HL-60 (cell line): ENCODE data around the gene FAF1.

Source experiments
- GABPA ChIP-seq: IDR thresholded peaks from 2 replicates; pipeline ENCODE4 v1.6.1; 2012; ENCODE audit warnings: low read depth
- POLR2AphosphoS5 ChIP-seq: IDR thresholded peaks from 2 replicates; pipeline ENCODE4 v1.6.1; 2012; ENCODE audit warnings: low read depth
- SPI1 ChIP-seq: IDR thresholded peaks from 2 replicates; pipeline ENCODE4 v1.6.1; 2012; ENCODE audit warnings: low read depth, mild to moderate bottlenecking, borderline replicate concordance
- TF ChIP-seq, protein P1 (sequence below): IDR thresholded peaks from 2 replicates; pipeline ENCODE4 v1.6.1; 2012; ENCODE audit warnings: low read depth; ENCODE audit not compliant: insufficient replicate concordance
- TF ChIP-seq, protein P2 (sequence below): IDR thresholded peaks from one replicate; pipeline ENCODE4 v1.5.1; 2011; ENCODE audit warnings: low read length, control low read depth, inconsistent platforms; ENCODE audit not compliant: insufficient read depth

- no peak for TF ChIP-seq POLR2AphosphoS5
- TF ChIP-seq, protein P1, sequence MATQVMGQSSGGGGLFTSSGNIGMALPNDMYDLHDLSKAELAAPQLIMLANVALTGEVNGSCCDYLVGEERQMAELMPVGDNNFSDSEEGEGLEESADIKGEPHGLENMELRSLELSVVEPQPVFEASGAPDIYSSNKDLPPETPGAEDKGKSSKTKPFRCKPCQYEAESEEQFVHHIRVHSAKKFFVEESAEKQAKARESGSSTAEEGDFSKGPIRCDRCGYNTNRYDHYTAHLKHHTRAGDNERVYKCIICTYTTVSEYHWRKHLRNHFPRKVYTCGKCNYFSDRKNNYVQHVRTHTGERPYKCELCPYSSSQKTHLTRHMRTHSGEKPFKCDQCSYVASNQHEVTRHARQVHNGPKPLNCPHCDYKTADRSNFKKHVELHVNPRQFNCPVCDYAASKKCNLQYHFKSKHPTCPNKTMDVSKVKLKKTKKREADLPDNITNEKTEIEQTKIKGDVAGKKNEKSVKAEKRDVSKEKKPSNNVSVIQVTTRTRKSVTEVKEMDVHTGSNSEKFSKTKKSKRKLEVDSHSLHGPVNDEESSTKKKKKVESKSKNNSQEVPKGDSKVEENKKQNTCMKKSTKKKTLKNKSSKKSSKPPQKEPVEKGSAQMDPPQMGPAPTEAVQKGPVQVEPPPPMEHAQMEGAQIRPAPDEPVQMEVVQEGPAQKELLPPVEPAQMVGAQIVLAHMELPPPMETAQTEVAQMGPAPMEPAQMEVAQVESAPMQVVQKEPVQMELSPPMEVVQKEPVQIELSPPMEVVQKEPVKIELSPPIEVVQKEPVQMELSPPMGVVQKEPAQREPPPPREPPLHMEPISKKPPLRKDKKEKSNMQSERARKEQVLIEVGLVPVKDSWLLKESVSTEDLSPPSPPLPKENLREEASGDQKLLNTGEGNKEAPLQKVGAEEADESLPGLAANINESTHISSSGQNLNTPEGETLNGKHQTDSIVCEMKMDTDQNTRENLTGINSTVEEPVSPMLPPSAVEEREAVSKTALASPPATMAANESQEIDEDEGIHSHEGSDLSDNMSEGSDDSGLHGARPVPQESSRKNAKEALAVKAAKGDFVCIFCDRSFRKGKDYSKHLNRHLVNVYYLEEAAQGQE, result no peak
- TF ChIP-seq, protein P2, sequence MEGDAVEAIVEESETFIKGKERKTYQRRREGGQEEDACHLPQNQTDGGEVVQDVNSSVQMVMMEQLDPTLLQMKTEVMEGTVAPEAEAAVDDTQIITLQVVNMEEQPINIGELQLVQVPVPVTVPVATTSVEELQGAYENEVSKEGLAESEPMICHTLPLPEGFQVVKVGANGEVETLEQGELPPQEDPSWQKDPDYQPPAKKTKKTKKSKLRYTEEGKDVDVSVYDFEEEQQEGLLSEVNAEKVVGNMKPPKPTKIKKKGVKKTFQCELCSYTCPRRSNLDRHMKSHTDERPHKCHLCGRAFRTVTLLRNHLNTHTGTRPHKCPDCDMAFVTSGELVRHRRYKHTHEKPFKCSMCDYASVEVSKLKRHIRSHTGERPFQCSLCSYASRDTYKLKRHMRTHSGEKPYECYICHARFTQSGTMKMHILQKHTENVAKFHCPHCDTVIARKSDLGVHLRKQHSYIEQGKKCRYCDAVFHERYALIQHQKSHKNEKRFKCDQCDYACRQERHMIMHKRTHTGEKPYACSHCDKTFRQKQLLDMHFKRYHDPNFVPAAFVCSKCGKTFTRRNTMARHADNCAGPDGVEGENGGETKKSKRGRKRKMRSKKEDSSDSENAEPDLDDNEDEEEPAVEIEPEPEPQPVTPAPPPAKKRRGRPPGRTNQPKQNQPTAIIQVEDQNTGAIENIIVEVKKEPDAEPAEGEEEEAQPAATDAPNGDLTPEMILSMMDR, result no peak
- TF ChIP-seq SPI1, result no peak
- no peak for TF ChIP-seq GABPA
These were observed 25.0 kb upstream of the FAF1 start for GRCh38 chr1:50985094-50985493.
